ES-I3 (cell line): Measurements from ENCODE around the gene CLEC16A.

ENCODE experiments used
- H3K36me3 ChIP-seq: 2 replicates; pipeline ENCODE4 v1.6.1; 2013; ENCODE audit warnings: mild to moderate bottlenecking, low read length, control low read depth, moderate library complexity; ENCODE audit not compliant: insufficient read depth
- H3K4me1 ChIP-seq: 2 replicates; pipeline ENCODE4 v1.6.1; 2013; ENCODE audit warnings: mild to moderate bottlenecking, control low read depth, low read length; ENCODE audit not compliant: insufficient read depth
- H3K9ac ChIP-seq: 2 replicates; pipeline ENCODE4 v1.6.1; 2013; ENCODE audit warnings: low read depth, mild to moderate bottlenecking, low read length, moderate library complexity
- H3K9me3 ChIP-seq: 2 replicates; pipeline ENCODE4 v1.6.1; 2013; ENCODE audit warnings: mild to moderate bottlenecking, low read length, moderate library complexity; ENCODE audit not compliant: control insufficient read depth, insufficient read depth

The CLEC16A gene

DNA sequence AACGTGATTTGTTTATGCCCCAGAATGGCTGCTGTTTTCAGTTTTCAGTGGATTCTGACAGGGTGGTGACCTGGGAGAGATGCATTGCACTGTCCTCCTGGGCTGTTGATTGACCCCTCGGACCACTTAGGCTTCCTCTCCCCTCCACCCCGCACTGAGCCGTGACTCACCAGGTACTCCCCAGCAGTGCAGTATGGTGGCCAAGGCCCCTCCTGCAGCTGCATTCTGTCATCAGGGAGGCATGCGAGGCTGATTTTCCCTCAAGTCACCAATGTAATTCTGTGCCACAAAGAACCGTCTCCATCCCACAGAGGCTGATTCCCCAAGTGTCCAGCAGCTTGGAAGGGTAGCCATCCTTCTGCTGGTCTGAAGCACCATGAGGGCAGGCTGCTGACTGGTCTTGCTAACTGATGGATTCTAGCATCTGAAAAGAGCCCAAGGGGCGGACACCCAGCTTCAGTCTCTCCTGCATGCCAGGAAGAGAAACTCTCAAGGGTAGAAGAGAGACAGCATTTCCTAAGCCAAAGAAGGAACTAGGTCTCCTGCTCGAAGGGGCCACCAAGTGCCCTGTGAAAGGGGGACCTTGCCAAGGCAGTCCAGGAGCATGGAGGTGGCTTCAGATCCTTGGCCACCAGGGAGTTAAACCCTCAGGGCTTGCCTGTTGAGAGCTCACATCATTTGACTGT, 163.6 kb downstream of the CLEC16A start:
- H3K36me3 ChIP-seq: no peaks in the 10 kb centered on the region
- H3K4me1 ChIP-seq: peaks cover 12% of the 10 kb centered on the region; the same call in 1 of the 2 replicates
- no peak overlapping the region for H3K9ac ChIP-seq
- H3K9me3 ChIP-seq: no peaks in the 10 kb centered on the region

DNA sequence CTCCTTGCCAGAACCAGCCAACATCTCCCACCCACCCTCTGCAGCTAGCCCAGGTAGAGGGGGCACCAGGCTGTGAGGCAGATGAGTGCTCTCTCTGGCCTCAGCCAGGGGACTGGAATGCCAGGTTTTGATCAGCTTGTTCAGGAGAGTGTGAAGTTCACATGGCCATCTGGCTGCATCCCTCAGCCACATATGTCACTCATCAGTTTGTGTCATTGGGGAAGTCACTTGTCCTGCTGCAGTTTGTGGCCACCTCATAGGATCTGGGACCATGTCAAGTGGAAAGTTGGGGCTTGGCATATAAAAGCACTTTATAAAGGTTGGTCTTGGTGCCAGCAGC, 164.1 kb downstream of the CLEC16A start:
- Histone ChIP-seq H3K9ac (no peak overlapping the region), H3K36me3 (no peaks in the 10 kb centered on the region), H3K9me3 (no peaks in the 10 kb centered on the region), H3K4me1 (peaks cover 12% of the 10 kb centered on the region; the same call in 1 of the 2 replicates)

DNA sequence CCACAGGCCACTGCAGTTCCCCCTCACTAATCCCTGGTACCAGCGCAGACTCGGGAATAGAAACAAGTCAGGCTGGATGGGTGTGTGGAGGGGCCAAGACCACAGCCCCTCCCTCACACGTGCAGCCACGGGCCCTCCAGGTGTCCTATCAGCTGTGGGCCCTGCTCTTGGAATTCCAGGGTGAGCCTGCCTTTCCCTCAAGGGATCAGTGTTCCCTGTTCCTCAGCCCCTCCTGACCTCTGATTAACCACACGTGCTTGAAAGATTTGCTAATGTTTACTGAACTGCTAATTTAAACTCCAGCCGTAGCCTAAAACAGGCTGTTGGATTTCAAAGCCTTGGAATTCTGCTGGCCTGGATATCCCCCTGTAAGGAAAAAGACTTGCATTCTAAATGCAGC, 165.2 kb downstream of the CLEC16A start:
- H3K4me1 ChIP-seq: peaks cover 14% of the 10 kb centered on the region

DNA sequence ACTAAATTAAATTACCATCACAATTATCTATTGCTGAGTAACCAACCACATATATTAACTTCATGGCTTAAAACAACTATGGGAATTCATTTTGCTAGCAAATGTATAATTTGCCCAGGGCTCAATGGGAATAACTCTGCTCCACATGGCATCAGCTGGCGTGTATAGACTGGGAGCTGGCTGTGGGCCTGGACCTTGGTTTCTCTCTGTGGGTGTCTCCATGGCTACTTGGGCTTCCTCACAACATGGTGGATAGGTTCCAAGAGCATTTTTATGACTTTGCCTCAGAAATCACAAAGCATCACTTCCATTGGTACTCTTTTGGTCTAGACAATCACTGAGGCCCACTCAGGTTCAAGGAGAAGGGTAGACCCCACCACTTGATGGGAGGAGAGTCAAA, 166.8 kb downstream of the CLEC16A start:
- H3K4me1 ChIP-seq: peaks cover 10% of the 10 kb centered on the region
- H3K9ac ChIP-seq: no peak overlapping the region
- no peaks in the 10 kb centered on the region for H3K9me3 ChIP-seq
- H3K36me3 ChIP-seq: no peaks in the 10 kb centered on the region

More for the DNA sequence above, 165.2 kb downstream of the CLEC16A start:
- Histone ChIP-seq H3K9me3 (no peaks in the 10 kb centered on the region), H3K9ac (no peak overlapping the region), H3K36me3 (no peaks in the 10 kb centered on the region)

DNA sequence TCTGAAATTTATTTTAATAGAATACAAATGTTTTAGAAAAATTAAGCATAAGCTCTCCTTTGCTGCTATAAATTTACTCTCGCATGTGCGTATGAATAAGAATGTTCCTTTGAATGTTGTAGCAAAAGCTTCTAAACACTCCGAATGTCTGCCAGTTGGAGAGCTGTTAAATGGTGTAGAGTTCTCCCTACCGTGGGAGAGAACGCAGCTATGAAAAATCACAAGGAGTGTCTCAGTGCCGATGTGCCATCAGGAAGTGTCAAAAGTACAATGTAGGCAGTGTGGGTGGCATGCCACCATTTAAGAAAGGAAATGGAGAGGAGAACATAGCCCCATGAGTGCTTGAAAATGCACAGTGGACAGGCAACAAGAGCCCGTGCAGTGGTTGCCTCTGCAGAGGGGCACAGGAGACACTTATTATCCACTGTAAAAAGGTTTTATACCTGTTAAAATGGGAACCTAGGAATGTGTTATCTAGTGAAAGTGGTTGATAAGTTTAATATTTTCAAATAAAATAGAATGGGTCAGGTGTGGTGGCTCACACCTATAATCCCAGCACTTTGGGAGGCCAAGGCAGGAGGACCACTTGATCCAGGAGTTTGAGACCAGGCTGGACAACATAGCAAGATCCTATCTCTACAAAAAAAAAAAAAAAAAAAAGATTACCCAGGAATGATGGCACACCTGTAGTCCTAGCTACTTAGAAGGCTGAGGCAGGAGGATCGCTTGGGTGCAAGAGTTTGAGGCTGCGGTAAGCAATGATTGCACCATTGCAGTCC, 167.7 kb downstream of the CLEC16A start:
- Histone ChIP-seq H3K4me1 (peaks cover 10% of the 10 kb centered on the region), H3K36me3 (no peaks in the 10 kb centered on the region), H3K9me3 (no peaks in the 10 kb centered on the region), H3K9ac (no peak overlapping the region)

DNA sequence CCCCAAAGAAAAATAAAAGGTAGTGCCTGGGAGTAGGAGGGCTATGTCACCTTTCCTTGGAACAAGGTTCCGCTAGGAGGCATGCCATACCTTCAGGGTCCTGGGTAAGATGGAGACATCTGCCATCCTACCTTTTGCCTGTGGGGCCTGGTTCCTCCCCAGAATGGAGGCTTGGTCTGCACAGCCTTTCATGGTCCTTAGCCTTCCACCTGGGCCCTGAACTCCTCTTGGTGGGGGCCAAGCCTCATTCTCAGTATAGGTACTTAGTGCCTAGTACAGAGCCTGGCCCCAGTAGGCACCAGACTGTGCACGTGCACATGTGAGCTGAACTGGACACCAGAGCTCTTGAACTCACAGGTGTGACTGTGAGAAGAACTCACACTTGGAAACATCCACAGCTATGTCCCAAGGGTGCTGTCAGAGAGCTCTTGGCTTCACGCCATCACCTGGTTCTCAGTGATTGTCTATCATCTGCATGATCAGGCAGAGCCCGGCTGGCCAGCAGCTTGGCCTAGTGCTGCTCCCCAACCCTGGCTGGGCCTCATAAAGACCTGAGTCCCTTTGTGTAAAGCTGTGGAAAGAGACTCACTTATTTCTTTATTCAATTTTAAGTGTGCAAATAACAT, 168.5 kb downstream of the CLEC16A start:
- Histone ChIP-seq H3K9ac (no peak overlapping the region), H3K4me1 (peaks cover 10% of the 10 kb centered on the region), H3K36me3 (no peaks in the 10 kb centered on the region), H3K9me3 (no peaks in the 10 kb centered on the region)

GRCh38 chr16:11114366-11115164, 170.2 kb downstream of the CLEC16A start:
- Histone ChIP-seq H3K9ac (no peak overlapping the region), H3K9me3 (no peaks in the 10 kb centered on the region), H3K4me1 (peaks cover 10% of the 10 kb centered on the region), H3K36me3 (no peaks in the 10 kb centered on the region)

- H3K36me3 ChIP-seq: no peaks in the 10 kb centered on the region
- peaks cover 10% of the 10 kb centered on the region for H3K4me1 ChIP-seq
- no peak overlapping the region for H3K9ac ChIP-seq
- no peaks in the 10 kb centered on the region for H3K9me3 ChIP-seq
Observed at GRCh38 chr16:11117576-11118211, 173.3 kb downstream of the CLEC16A start.

- Histone ChIP-seq H3K4me1 (peaks cover 10% of the 10 kb centered on the region), H3K9ac (no peak overlapping the region), H3K36me3 (no peaks in the 10 kb centered on the region), H3K9me3 (no peaks in the 10 kb centered on the region)
Observed at GRCh38 chr16:11118479-11118878, 174.1 kb downstream of the CLEC16A start.

GRCh38 chr16:11121083-11121608, 176.8 kb downstream of the CLEC16A start:
- H3K4me1 ChIP-seq: no peaks in the 10 kb centered on the region
- no peak overlapping the region for H3K9ac ChIP-seq
- no peaks in the 10 kb centered on the region for H3K9me3 ChIP-seq
- no peaks in the 10 kb centered on the region for H3K36me3 ChIP-seq

DNA sequence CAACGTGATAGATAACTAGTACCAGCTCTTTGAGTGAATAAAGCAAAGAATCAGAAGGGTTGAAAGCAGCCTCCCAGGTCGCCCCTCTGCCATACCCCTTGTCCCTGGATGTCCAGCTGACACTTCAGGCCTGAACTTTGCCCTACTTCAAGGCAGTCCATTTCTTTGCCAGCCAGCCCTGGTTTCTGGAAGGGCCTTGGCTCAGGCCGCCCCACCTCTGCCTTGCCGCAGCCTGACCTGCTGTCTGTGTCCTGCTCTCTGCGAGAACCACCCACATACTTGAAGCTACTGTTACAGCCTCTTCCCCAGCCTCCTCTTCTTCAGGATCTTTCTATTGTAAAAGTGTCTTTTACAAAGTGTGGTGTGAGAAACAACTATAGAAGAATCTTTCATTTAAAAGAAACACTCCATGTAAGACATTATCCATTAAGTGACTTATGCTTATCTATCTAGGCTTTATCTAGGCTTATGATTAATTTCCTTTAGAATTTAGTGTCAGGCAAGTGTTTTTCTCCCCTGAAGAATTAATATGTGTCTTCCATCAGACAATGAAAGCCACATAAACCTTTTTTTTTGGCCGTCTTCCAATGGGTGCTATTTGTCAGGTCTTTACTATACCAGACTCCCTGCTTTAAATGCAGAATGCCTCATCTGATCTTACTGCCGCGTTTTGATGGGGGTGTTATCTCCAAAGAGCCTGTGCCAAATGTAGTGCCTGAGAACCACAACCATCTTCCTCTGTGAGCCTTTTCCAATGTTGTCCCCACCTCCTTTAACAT, 177.7 kb downstream of the CLEC16A start:
- no peak overlapping the region for H3K9ac ChIP-seq
- no peaks in the 10 kb centered on the region for H3K4me1 ChIP-seq
- H3K36me3 ChIP-seq: no peaks in the 10 kb centered on the region
- no peaks in the 10 kb centered on the region for H3K9me3 ChIP-seq

DNA sequence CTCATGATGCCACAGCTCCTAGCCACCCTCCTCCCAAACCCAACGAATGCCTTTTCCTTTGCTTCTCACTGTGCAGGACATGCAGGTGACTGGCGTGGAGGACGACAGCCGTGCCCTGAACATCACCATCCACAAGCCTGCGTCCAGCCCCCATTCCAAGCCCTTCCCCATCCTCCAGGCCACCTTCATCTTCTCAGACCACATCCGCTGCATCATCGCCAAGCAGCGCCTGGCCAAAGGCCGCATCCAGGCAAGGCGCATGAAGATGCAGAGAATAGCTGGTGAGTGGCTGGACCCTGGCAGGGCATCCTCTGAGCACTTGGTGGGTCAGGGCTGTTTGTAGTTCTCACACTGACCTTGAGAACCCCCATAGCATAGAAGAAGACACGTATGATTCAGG, 179.3 kb downstream of the CLEC16A start:
- no peaks in the 10 kb centered on the region for H3K4me1 ChIP-seq
- no peak overlapping the region for H3K9ac ChIP-seq
- H3K36me3 ChIP-seq: no peaks in the 10 kb centered on the region
- no peaks in the 10 kb centered on the region for H3K9me3 ChIP-seq

DNA sequence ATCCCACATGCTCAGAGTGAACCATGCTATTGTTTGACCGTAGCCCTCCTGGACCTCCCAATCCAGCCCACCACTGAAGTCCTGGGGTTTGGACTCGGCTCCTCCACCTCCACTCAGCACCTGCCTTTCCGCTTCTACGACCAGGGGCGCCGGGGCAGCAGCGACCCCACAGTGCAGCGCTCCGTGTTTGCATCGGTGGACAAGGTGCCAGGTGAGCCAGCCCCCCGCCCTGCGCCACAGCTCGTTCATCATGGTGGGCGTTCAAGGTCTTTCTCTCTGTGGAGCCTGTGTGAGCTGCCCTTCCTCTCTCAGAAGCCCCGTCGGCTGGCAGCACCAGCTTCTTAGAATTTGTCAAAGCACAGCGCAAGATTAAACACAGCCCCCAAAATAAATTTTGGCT, 181.6 kb downstream of the CLEC16A start:
- Histone ChIP-seq H3K36me3 (no peaks in the 10 kb centered on the region), H3K4me1 (no peaks in the 10 kb centered on the region), H3K9ac (no peak overlapping the region)

More for the DNA sequence above, 181.6 kb downstream of the CLEC16A start:
- no peaks in the 10 kb centered on the region for H3K9me3 ChIP-seq
